ENCODE results near the gene IL10.

The IL10 gene

GRCh38 chr1:206727981-206728696 is 44.2 kb downstream of the IL10 start:
- no peak overlapping the region for H3K9ac ChIP-seq (ENCODE audit: low read length in 5 of 5)
- H3K4me3 ChIP-seq (ENCODE audit: low read depth in 1 of 5, low read length in 5 of 5) = no peak overlapping the region
- H3K27ac ChIP-seq (ENCODE audit: low read depth, low read length) = no peak overlapping the region
- H3K4me1 ChIP-seq (ENCODE audit: control insufficient read depth in 5 of 5, insufficient read depth in 5 of 5, low read length in 5 of 5) = peaks cover 7 to 45% (median 38%) of the 10 kb centered on the region in 5 donors
- no peaks in the 10 kb centered on the region for H3K9me3 ChIP-seq (ENCODE audit: control insufficient read depth in 5 of 5, low read length in 5 of 5)
- H3K27me3 ChIP-seq (ENCODE audit: control insufficient read depth in 5 of 5, insufficient read depth in 4 of 5, low read length in 5 of 5) = no peaks in the 10 kb centered on the region
- H3K36me3 ChIP-seq (ENCODE audit: control insufficient read depth in 5 of 5, insufficient read depth in 5 of 5, low read length in 5 of 5) = peaks cover 0 to 47% (median 45%) of the 10 kb centered on the region in 5 donors

- H3K36me3 ChIP-seq (ENCODE audit: control insufficient read depth in 5 of 5, insufficient read depth in 5 of 5, low read length in 5 of 5) = peaks cover 0 to 19% (median 17%) of the 10 kb centered on the region in 5 donors
- H3K9me3 ChIP-seq (ENCODE audit: control insufficient read depth in 5 of 5, low read length in 5 of 5) = no peaks in the 10 kb centered on the region
- peak overlapping the region; percentile 95 for H3K27ac ChIP-seq (ENCODE audit: low read depth, low read length)
- no peak overlapping the region for H3K9ac ChIP-seq (ENCODE audit: low read length in 5 of 5)
- H3K27me3 ChIP-seq (ENCODE audit: control insufficient read depth in 5 of 5, insufficient read depth in 4 of 5, low read length in 5 of 5) = no peaks in the 10 kb centered on the region
- H3K4me3 ChIP-seq (ENCODE audit: low read depth in 1 of 5, low read length in 5 of 5) = no peak overlapping the region
- peaks cover 7 to 58% (median 47%) of the 10 kb centered on the region in 5 donors for H3K4me1 ChIP-seq (ENCODE audit: control insufficient read depth in 5 of 5, insufficient read depth in 5 of 5, low read length in 5 of 5)
These were observed 47.0 kb downstream of the IL10 start for GRCh38 chr1:206725109-206725963.

DNA sequence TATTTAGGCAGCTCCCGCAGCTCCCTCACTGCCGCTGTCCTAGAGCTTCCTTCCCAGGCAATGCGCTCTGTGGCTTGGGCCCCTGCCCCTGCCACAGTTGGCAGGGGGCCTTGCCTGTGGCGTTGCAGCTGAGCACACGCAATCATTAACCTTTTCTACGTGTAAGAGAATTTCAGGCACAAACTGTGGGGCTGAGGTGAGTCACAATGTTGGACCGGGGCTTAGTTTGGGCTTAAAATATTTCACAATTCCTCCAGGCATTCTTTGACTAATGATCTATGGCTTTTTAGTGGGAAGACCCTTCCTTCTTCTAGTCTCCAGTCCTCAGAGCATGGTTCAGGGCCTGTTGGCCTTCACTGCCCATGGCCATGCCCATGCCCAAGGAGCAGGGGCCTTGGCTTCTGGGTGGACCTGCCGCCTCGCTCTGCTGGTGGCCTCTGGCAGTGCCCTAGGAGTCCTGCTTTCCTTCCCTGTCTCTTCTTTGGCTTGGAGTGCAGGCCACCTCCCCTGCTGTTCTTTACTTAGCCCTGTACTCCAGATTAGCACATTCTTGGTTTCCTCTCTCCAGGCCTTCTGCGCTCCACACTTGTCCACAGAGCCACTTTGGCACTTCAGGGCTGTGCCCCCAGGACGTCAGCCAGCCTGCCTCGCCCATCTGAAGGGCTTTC is 48.4 kb downstream of the IL10 start:
- Histone ChIP-seq H3K4me3 (ENCODE audit: low read depth in 1 of 5, low read length in 5 of 5) (peak overlapping the region in 4 of 5 donors; percentile 24 to 66 (median 52)), H3K36me3 (ENCODE audit: control insufficient read depth in 5 of 5, insufficient read depth in 5 of 5, low read length in 5 of 5) (peaks cover 0 to 5% (median 3%) of the 10 kb centered on the region in 5 donors), H3K4me1 (ENCODE audit: control insufficient read depth in 5 of 5, insufficient read depth in 5 of 5, low read length in 5 of 5) (peaks cover 7 to 58% (median 47%) of the 10 kb centered on the region in 5 donors), H3K9me3 (ENCODE audit: control insufficient read depth in 5 of 5, low read length in 5 of 5) (no peaks in the 10 kb centered on the region), H3K9ac (ENCODE audit: low read length in 5 of 5) (peak overlapping the region in 4 of 5 donors; percentile 4 to 73 (median 46)), H3K27ac (ENCODE audit: low read depth, low read length) (peak overlapping the region; percentile 95), H3K27me3 (ENCODE audit: control insufficient read depth in 5 of 5, insufficient read depth in 4 of 5, low read length in 5 of 5) (no peaks in the 10 kb centered on the region)

GRCh38 chr1:206723462-206723804 is 48.9 kb downstream of the IL10 start:
- H3K27ac ChIP-seq (ENCODE audit: low read depth, low read length) = peak overlapping the region; percentile 95
- H3K36me3 ChIP-seq (ENCODE audit: control insufficient read depth in 5 of 5, insufficient read depth in 5 of 5, low read length in 5 of 5) = no peaks in the 10 kb centered on the region
- H3K9ac ChIP-seq (ENCODE audit: low read length in 5 of 5) = peak overlapping the region in 4 of 5 donors; percentile 4 to 73 (median 46)
- H3K4me3 ChIP-seq (ENCODE audit: low read depth in 1 of 5, low read length in 5 of 5) = peak overlapping the region in 4 of 5 donors; percentile 12 to 66 (median 52)
- H3K9me3 ChIP-seq (ENCODE audit: control insufficient read depth in 5 of 5, low read length in 5 of 5) = no peaks in the 10 kb centered on the region
- no peaks in the 10 kb centered on the region for H3K27me3 ChIP-seq (ENCODE audit: control insufficient read depth in 5 of 5, insufficient read depth in 4 of 5, low read length in 5 of 5)
- peaks cover 7 to 58% (median 47%) of the 10 kb centered on the region in 5 donors for H3K4me1 ChIP-seq (ENCODE audit: control insufficient read depth in 5 of 5, insufficient read depth in 5 of 5, low read length in 5 of 5)

DNA sequence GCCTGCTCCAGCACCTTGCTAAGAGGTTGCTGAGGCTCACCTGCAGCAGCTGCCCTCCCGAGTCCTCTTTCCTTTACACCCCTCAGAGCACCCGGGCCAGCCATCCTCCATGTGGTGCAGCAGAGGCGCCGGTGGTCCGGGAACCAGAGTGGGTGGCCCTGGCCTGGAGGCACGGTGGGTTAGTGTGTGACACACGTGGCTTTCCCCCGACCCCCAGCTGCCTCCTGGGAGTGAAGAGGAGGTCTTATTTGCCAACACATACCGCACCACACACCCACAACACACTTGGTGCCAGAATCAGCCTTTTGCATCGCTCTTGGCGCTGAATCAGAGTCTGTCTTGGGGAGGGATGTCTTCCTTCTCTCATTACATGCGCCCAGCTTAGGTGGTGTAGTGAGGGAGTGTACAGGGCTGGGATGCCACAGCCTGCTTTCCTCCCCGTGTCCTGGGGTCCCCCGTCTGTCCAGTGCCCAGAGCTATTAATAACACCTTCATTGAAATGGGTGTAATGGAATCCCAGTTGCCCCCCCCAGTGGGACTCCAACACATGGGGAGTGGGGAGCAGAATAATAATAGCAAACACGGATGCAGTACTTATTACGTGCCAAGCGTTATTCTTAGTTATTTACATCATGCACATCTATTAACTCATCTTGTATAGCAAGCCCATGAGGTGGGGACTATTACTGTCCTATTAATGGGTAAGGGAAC is 49.4 kb downstream of the IL10 start:
- H3K4me3 ChIP-seq (ENCODE audit: low read depth in 1 of 5, low read length in 5 of 5) = peak overlapping the region in 4 of 5 donors; percentile 12 to 66 (median 52)
- no peaks in the 10 kb centered on the region for H3K9me3 ChIP-seq (ENCODE audit: control insufficient read depth in 5 of 5, low read length in 5 of 5)
- H3K27me3 ChIP-seq (ENCODE audit: control insufficient read depth in 5 of 5, insufficient read depth in 4 of 5, low read length in 5 of 5) = no peaks in the 10 kb centered on the region
- H3K9ac ChIP-seq (ENCODE audit: low read length in 5 of 5) = peak overlapping the region in 4 of 5 donors; percentile 4 to 73 (median 46)
- no peaks in the 10 kb centered on the region for H3K36me3 ChIP-seq (ENCODE audit: control insufficient read depth in 5 of 5, insufficient read depth in 5 of 5, low read length in 5 of 5)
- peaks cover 7 to 53% (median 45%) of the 10 kb centered on the region in 5 donors for H3K4me1 ChIP-seq (ENCODE audit: control insufficient read depth in 5 of 5, insufficient read depth in 5 of 5, low read length in 5 of 5)
- peak overlapping the region; percentile 95 for H3K27ac ChIP-seq (ENCODE audit: low read depth, low read length)

- no peak overlapping the region for H3K27ac ChIP-seq (ENCODE audit: low read depth, low read length)
- H3K36me3 ChIP-seq (ENCODE audit: control insufficient read depth in 5 of 5, insufficient read depth in 5 of 5, low read length in 5 of 5) = no peaks in the 10 kb centered on the region
- H3K4me3 ChIP-seq (ENCODE audit: low read depth in 1 of 5, low read length in 5 of 5) = no peak overlapping the region
- H3K9me3 ChIP-seq (ENCODE audit: control insufficient read depth in 5 of 5, low read length in 5 of 5) = no peaks in the 10 kb centered on the region
- no peak overlapping the region for H3K9ac ChIP-seq (ENCODE audit: low read length in 5 of 5)
- H3K27me3 ChIP-seq (ENCODE audit: control insufficient read depth in 5 of 5, insufficient read depth in 4 of 5, low read length in 5 of 5) = no peaks in the 10 kb centered on the region
- peaks cover 8 to 61% (median 53%) of the 10 kb centered on the region in 5 donors for H3K4me1 ChIP-seq (ENCODE audit: control insufficient read depth in 5 of 5, insufficient read depth in 5 of 5, low read length in 5 of 5)
These were observed 50.8 kb downstream of the IL10 start for GRCh38 chr1:206721454-206721853.

DNA sequence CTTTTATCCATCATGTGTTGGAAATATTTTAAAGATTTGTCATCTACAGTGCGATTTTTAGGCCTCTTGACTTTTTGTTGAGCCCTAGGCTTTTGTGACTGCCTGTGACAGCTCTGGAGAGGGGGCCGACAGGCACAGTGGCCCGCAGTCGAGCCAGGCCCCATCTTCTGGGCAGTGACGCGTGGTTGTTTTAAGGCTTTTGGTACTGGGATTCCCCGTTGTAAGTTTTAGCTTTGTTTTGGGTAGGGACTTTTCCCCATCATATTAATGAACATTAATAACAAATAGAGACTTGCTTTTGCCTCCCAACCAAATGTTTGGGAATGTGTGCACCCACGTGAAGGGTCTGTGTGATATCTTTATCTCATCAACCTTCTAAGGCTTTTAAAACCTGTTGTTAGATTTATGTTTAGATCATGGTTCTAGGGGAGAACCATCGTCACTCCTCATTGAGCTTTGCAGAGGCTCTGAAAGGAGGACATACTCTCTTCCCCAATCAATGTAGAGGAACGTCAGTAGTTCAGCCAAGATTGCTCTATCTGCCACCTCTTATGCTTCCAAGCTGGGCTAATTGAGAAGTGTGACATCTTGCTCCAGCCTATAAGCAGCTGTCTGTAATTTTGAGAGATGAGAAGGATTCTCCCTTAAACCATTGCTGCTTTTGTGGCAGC is 53.0 kb downstream of the IL10 start:
- Histone ChIP-seq H3K4me1 (ENCODE audit: control insufficient read depth in 5 of 5, insufficient read depth in 5 of 5, low read length in 5 of 5) (peaks cover 11 to 59% (median 48%) of the 10 kb centered on the region in 5 donors), H3K9me3 (ENCODE audit: control insufficient read depth in 5 of 5, low read length in 5 of 5) (no peaks in the 10 kb centered on the region), H3K27ac (ENCODE audit: low read depth, low read length) (no peak overlapping the region), H3K9ac (ENCODE audit: low read length in 5 of 5) (no peak overlapping the region), H3K27me3 (ENCODE audit: control insufficient read depth in 5 of 5, insufficient read depth in 4 of 5, low read length in 5 of 5) (no peaks in the 10 kb centered on the region), H3K36me3 (ENCODE audit: control insufficient read depth in 5 of 5, insufficient read depth in 5 of 5, low read length in 5 of 5) (no peaks in the 10 kb centered on the region), H3K4me3 (ENCODE audit: low read depth in 1 of 5, low read length in 5 of 5) (no peak overlapping the region)

- Histone ChIP-seq H3K36me3 (ENCODE audit: control insufficient read depth in 5 of 5, insufficient read depth in 5 of 5, low read length in 5 of 5) (no peaks in the 10 kb centered on the region), H3K27me3 (ENCODE audit: control insufficient read depth in 5 of 5, insufficient read depth in 4 of 5, low read length in 5 of 5) (no peaks in the 10 kb centered on the region), H3K4me1 (ENCODE audit: control insufficient read depth in 5 of 5, insufficient read depth in 5 of 5, low read length in 5 of 5) (peaks cover 6 to 53% (median 39%) of the 10 kb centered on the region in 5 donors), H3K9me3 (ENCODE audit: control insufficient read depth in 5 of 5, low read length in 5 of 5) (no peaks in the 10 kb centered on the region), H3K4me3 (ENCODE audit: low read depth in 1 of 5, low read length in 5 of 5) (no peak overlapping the region), H3K27ac (ENCODE audit: low read depth, low read length) (peak overlapping the region; percentile 38), H3K9ac (ENCODE audit: low read length in 5 of 5) (no peak overlapping the region)
These were observed 54.7 kb downstream of the IL10 start for GRCh38 chr1:206717674-206717989.
